AG09319 (cell line): ENCODE measurements around the gene SLC9A2.

Experiments used
- DNase-seq: peaks from one replicate; pipeline ENCODE4 v3.0.0-alpha.2; 2010; ENCODE audit warnings: low read depth; ENCODE audit errors: extremely low read depth
- CTCF ChIP-seq: IDR thresholded peaks from 2 replicates; pipeline ENCODE4 v1.5.1; 2011; ENCODE audit warnings: low read depth, mild to moderate bottlenecking, inconsistent platforms, low read length, moderate library complexity

SLC9A2 gene

DNA sequence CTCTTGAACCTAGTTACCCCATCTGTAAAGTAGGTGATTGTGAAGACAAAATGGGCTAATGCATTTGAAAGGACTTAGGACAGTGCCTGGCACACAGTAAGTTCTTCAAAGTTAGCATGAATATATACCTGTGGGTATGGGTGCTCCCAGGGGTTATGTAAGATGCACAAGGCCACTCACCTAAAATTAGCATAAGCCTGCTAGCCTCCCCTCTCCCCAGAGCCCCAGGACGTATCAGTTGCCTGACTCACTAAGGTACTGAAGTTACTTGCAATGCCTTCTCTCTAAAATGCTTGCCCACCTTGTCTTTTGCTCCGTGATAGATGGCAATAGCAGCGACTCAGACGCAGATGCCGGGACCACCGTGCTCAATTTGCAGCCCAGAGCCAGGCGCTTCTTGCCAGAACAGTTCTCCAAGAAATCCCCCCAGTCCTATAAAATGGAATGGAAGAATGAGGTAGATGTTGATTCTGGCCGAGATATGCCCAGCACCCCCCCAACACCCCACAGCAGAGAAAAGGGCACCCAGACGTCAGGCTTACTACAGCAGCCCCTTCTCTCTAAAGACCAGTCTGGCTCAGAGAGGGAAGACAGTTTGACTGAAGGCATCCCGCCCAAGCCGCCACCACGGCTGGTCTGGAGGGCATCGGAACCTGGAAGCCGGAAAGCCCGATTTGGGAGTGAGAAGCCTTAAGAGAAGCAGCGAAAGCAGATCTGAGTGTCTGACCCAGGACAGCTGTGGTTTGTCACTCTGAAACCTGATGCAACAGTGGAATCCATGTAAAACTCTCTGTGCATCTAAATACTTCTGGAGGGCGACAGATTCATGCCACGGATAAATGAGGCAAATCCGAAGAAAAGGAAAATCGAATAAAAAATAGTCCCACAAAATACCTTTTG is 88.7 kb downstream of the SLC9A2 start:
- DNase-seq: no peak
- no peak for TF ChIP-seq CTCF

DNA sequence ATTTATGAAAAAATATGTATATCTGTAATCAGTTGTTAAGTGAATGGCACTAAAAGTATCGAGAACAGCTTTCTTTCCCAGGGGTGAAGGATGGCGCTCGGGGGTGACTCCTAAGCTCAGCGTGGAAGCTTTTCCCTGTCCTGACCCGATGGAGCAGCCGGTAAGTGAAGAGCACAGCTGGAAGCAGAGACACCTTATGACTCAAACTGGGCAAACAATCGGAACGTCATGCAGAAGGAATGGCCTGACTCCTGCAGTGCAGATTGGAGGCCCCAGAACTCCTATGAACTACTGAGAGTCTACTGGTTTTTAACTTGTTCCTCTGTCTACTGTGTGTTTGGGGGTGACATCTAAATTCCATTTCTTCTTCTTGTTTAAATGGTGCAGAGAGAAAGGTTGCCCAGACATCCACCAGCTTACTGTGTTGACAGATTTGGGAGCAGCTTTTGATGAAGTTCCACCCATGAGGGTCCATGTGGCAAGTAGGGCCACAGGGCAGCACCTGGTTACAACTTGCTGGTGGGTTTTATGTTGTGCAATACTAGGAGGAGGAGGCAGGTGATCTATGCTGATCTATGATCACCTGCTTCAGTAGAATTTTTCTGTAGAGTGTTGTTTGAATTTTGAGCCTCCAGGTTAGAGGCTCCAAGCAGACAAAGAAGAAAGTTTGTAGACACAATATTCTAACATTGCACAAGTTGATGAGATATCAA is 89.7 kb downstream of the SLC9A2 start:
- TF ChIP-seq CTCF: no peak
- no peak for DNase-seq

DNA sequence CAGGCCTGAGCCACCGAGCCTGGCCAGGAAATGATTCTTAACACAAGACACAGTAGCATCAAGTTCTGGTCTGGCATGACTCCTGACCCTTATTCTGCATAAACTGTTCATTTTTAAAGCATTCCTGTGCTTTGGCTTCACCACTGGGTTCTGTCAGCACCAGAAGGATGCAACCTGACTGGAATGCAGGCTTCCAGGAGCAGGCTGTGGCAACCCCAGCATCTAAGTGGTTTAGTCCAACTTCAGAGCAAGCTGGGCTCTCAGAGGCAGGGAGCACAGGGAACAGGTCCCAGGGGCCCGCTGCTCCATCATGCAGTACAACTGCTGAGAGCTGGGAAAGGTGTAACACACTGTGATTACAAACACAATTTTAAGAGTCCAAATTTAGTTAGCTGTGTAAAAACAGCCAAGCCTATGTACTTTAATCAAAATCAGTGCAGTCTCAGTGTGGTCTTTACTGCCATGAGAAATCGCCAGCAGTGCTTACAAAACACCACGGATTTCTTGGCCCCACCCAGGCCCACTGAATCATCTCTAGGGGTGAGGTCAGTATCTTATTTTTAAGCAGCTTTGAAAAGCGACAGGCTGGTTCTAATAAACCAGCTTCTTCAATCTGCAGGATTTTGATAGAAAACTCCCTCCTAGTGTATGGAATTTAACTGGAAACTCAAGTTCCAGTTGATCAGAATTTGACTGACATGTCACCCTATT is 98.1 kb downstream of the SLC9A2 start:
- DNase-seq: peak; percentile 44
- TF ChIP-seq CTCF: peak; percentile 3

DNA sequence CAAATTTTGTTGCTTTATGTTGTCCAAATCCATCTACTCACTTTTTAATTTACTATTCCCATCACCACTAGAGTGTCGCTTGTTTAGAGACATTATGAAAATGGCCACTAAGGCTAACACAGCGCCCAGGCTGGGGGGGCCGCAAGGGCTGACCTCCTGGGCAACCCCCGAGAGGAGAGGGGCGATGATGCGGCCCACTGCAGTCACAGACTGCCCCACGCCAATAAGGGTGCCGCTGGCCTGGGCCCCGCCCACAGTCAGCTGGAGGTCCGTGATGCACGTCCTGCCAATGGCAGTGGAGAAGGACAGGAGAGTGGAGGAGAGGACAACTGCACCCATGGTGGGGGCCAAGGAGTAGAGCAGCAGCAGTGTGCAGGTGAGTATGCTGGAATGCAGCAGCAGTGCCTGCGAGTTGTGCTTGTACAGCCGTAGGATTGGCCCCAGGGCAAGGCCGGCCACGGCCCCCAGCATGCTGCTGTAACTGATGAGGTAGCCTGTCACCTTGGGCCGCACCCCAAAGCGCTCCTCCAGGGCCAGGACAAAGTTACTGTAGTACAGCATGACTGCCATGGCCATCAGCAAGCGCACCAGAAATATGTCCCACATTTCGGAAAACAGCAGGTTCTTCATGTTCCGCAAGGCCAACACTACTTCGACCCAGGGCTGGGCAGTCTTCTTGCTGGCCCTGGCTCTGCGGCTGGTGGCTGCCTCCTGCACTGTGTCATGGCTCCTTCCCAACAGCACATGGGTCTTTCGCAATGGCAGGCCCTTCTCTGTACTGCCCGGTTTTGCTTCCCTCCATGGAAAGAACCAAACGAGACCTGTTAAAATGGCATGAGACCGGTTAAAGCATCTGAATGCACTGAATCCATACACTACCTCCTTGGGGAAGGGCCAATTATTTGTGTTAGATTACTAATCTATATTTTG is 99.3 kb downstream of the SLC9A2 start:
- DNase-seq: no peak
- no peak for TF ChIP-seq CTCF

GRCh38 chr2:102724016-102724490 is 104.7 kb downstream of the SLC9A2 start:
- no peak for DNase-seq
- no peak for TF ChIP-seq CTCF

GRCh38 chr2:102724553-102724952 is 105.2 kb downstream of the SLC9A2 start:
- no peak for TF ChIP-seq CTCF
- DNase-seq: no peak
